ENCODE measurements around the gene STX2.

DNA sequence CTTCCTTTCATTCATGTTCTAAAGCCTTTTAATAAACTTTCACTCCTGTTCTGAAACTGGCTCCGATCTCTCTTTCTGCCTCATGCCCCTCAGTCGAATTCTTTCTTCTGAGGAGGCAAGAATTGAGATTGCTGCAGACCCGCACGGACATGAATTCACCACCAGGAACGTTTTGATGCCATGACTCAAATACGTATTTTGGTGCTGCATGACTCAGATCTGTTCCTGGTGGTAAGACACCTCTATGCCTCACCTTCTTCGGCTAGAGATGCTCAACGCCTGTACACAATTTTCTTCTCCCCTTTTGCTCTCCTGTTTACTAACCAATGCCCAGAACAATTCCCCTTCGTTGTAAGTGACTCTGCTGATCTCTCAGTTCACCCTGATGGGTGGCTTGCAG, 70.9 kb downstream of the STX2 start:
- TF ChIP-seq, protein P1, sequence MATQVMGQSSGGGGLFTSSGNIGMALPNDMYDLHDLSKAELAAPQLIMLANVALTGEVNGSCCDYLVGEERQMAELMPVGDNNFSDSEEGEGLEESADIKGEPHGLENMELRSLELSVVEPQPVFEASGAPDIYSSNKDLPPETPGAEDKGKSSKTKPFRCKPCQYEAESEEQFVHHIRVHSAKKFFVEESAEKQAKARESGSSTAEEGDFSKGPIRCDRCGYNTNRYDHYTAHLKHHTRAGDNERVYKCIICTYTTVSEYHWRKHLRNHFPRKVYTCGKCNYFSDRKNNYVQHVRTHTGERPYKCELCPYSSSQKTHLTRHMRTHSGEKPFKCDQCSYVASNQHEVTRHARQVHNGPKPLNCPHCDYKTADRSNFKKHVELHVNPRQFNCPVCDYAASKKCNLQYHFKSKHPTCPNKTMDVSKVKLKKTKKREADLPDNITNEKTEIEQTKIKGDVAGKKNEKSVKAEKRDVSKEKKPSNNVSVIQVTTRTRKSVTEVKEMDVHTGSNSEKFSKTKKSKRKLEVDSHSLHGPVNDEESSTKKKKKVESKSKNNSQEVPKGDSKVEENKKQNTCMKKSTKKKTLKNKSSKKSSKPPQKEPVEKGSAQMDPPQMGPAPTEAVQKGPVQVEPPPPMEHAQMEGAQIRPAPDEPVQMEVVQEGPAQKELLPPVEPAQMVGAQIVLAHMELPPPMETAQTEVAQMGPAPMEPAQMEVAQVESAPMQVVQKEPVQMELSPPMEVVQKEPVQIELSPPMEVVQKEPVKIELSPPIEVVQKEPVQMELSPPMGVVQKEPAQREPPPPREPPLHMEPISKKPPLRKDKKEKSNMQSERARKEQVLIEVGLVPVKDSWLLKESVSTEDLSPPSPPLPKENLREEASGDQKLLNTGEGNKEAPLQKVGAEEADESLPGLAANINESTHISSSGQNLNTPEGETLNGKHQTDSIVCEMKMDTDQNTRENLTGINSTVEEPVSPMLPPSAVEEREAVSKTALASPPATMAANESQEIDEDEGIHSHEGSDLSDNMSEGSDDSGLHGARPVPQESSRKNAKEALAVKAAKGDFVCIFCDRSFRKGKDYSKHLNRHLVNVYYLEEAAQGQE (IDR thresholded peaks at IDR 0.05; ENCODE audit: borderline replicate concordance): no peak
- TF ChIP-seq EZH2 (IDR thresholded peaks at IDR 0.05; ENCODE audit: borderline replicate concordance, insufficient read depth, low read length, poor library complexity, severe bottlenecking): no peak
- TF ChIP-seq, protein P2, sequence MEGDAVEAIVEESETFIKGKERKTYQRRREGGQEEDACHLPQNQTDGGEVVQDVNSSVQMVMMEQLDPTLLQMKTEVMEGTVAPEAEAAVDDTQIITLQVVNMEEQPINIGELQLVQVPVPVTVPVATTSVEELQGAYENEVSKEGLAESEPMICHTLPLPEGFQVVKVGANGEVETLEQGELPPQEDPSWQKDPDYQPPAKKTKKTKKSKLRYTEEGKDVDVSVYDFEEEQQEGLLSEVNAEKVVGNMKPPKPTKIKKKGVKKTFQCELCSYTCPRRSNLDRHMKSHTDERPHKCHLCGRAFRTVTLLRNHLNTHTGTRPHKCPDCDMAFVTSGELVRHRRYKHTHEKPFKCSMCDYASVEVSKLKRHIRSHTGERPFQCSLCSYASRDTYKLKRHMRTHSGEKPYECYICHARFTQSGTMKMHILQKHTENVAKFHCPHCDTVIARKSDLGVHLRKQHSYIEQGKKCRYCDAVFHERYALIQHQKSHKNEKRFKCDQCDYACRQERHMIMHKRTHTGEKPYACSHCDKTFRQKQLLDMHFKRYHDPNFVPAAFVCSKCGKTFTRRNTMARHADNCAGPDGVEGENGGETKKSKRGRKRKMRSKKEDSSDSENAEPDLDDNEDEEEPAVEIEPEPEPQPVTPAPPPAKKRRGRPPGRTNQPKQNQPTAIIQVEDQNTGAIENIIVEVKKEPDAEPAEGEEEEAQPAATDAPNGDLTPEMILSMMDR (IDR thresholded peaks at IDR 0.05; ENCODE audit: poor library complexity, severe bottlenecking): no peak
- TF ChIP-seq MXI1 (conservative IDR thresholded peaks at IDR 0.05; ENCODE audit: poor library complexity, severe bottlenecking): no peak
- TF ChIP-seq TAF1 (IDR thresholded peaks at IDR 0.05; ENCODE audit: low read depth): no peak
- TF ChIP-seq RAD21 (conservative IDR thresholded peaks at IDR 0.05): no peak
- TF ChIP-seq POLR2AphosphoS5 (IDR thresholded peaks at IDR 0.05): no peak
- TF ChIP-seq EP300 (conservative IDR thresholded peaks at IDR 0.05; ENCODE audit: poor library complexity, severe bottlenecking): no peak
- TF ChIP-seq SMC3 (conservative IDR thresholded peaks at IDR 0.05; ENCODE audit: poor library complexity): no peak
